Upper lobe of left lung (tissue), 6 donors: Measurements from ENCODE around the gene UBC. TPM values are rescaled to one million over a fixed set of nuclear protein-coding genes. Genes with fewer than 3 reads are reported as not detected.
"Not testable (repeated sequence)": the region's sequence is repeated elsewhere in the genome, so short reads cannot be mapped to it uniquely, and the experiment has no call there.

Experiments used
- ATAC-seq, 2 donors: fragments of 200-7000 bp; cut with Tn5 transposase; one replicate each; pipeline ENCODE4 v1.9.1; 2022; ENCODE audit warnings: mild to moderate bottlenecking in 2 of 2, moderate library complexity in 2 of 2; ENCODE audit not compliant: low FRiP score in 2 of 2
- DNase-seq, 2 donors: peaks; one replicate each; pipeline ENCODE4 v3.0.0-alpha.2; 2019 to 2020
- H3K27ac ChIP-seq, 4 donors: fragments of 200-600 bp; sonication (generic); one replicate each; pipeline ENCODE4 v1.5.1; 2016 to 2019
- H3K27me3 ChIP-seq, 4 donors: fragments of 200-600 bp; sonication (generic); one replicate each; pipeline ENCODE4 v1.5.1; 2017 to 2019
- H3K36me3 ChIP-seq, 4 donors: fragments of 200-600 bp; sonication (generic); one replicate each; pipeline ENCODE4 v1.5.1; 2016 to 2019
- H3K4me1 ChIP-seq, 4 donors: fragments of 200-600 bp; sonication (generic); one replicate each; pipeline ENCODE4 v1.5.1; 2018 to 2019
- H3K4me3 ChIP-seq, 4 donors: fragments of 200-600 bp; sonication (generic); one replicate each; pipeline ENCODE4 v1.5.1; 2017 to 2019; ENCODE audit warnings: mild to moderate bottlenecking in 2 of 4, moderate library complexity in 1 of 4
- H3K9me3 ChIP-seq, 4 donors: fragments of 200-600 bp; sonication (generic); one replicate each; pipeline ENCODE4 v1.5.1; 2018 to 2019
- CTCF ChIP-seq, 6 experiments: fragments of 450-650 bp in 4 of 6; fragments of 200-600 bp in 2 of 6; sonication (generic) in 2 of 6; IDR thresholded peaks; one replicate each; pipeline ENCODE4 v1.5.1; 2016 to 2019; ENCODE audit warnings: antibody characterized with exemption in 6 of 6
- EP300 ChIP-seq, 4 donors: sonication (generic); formaldehyde crosslinking; IDR thresholded peaks; one replicate each; pipeline ENCODE4 v1.5.1; 2017; ENCODE audit warnings: antibody characterized with exemption in 4 of 4, control low read depth in 2 of 4
- POLR2A ChIP-seq, 4 donors: fragments of 450-650 bp; IDR thresholded peaks; one replicate each; pipeline ENCODE4 v1.5.1; 2016 to 2017; ENCODE audit warnings: antibody characterized with exemption in 4 of 4, mild to moderate bottlenecking in 2 of 4
- POLR2AphosphoS5 ChIP-seq, 2 donors: sonication (generic); formaldehyde crosslinking; IDR thresholded peaks; one replicate each; pipeline ENCODE4 v1.5.1; 2017; ENCODE audit warnings: antibody characterized with exemption in 2 of 2
- WGBS, 2 donors: methylation state at CpG; one replicate each; pipeline ENCODE4 v1.1.5; 2017 to 2018; 5-methylcytosine and 5-hydroxymethylcytosine counted together
- total RNA-seq, 6 donors: library from RNA; depleted of rRNA in 4 of 6; stranded (reverse); fragments of >200 nt in 4 of 6; gene quantifications; one replicate each; pipeline versions ENCODE4 v1.1.0 to v1.2.1, GENCODE V29; 2016 to 2021
- donor health status: DM: no; HTN: no; CAD: no; lungs with moderate emphysema.
- donor health status: DM: no; HTN: yes; CAD: no; lungs with severe emphysema.

UBC gene
- total RNA-seq, 6 donors from 2014 or later, result 649 to 1,729 (median 1,078) TPM

GRCh38 chr12:124884587-124885438 lies 29.6 kb downstream of the UBC start:
- Histone ChIP-seq H3K9me3 (no peaks in the 10 kb centered on the region), H3K27me3 (no peaks in the 10 kb centered on the region), H3K27ac (no peak overlapping the region), H3K4me3 (no peak overlapping the region), H3K36me3 (no peaks in the 10 kb centered on the region), H3K4me1 (peaks cover 5 to 9% (median 7%) of the 10 kb centered on the region in 4 donors)
- DNase-seq (no peak), ATAC-seq (no peak)
- TF ChIP-seq EP300 (IDR thresholded peaks at IDR 0.05) (no peak), POLR2AphosphoS5 (IDR thresholded peaks at IDR 0.05) (no peak), CTCF (IDR thresholded peaks at IDR 0.05) (no peak), POLR2A (IDR thresholded peaks at IDR 0.05) (no peak)
- 54 to 59% methylated on average over 14 to 15 of the region's 15 CpGs for WGBS, 2 donors

- no peak for DNase-seq
- H3K4me1 ChIP-seq, result peaks cover 5 to 9% (median 7%) of the 10 kb centered on the region in 4 donors
- no peak for ATAC-seq
- no peak overlapping the region for H3K27ac ChIP-seq
- H3K36me3 ChIP-seq, result no peaks in the 10 kb centered on the region
- no peaks in the 10 kb centered on the region for H3K27me3 ChIP-seq
- WGBS, 2 donors, result 87 to 93% methylated on average over 10 of the region's 10 CpGs
- TF ChIP-seq CTCF (IDR thresholded peaks at IDR 0.05) (no peak), EP300 (IDR thresholded peaks at IDR 0.05) (no peak), POLR2AphosphoS5 (IDR thresholded peaks at IDR 0.05) (no peak), POLR2A (IDR thresholded peaks at IDR 0.05) (no peak)
- no peak overlapping the region for H3K4me3 ChIP-seq
- H3K9me3 ChIP-seq, result no peaks in the 10 kb centered on the region
These were observed 31.0 kb downstream of the UBC start for GRCh38 chr12:124883263-124884130.

- H3K4me3 ChIP-seq, result peak overlapping the region in 1 of 4 donors; percentile 8
- WGBS, 2 donors, result 32% methylated on average over 7 to 10 of the region's 10 CpGs
- ATAC-seq, result peak in 1 of 2 donors; percentile 42
These were observed 33.3 kb downstream of the UBC start for GRCh38 chr12:124881123-124881522.

GRCh38 chr12:124880335-124880734 lies 34.1 kb downstream of the UBC start:
- not testable (repeated sequence) for H3K4me3 ChIP-seq, H3K27ac ChIP-seq, H3K36me3 ChIP-seq, H3K9me3 ChIP-seq, ATAC-seq, H3K4me1 ChIP-seq, H3K27me3 ChIP-seq
- 81 to 93% methylated on average over 11 of the region's 11 CpGs for WGBS, 2 donors
- peak in 1 of 2 donors; percentile 38 for DNase-seq

More at GRCh38 chr12:124881123-124881522, 33.3 kb downstream of the UBC start:
- DNase-seq, result peak in 1 of 2 donors; percentile 33
- Histone ChIP-seq H3K9me3 (no peaks in the 10 kb centered on the region), H3K27ac (peak overlapping the region in 1 of 4 donors; percentile 44), H3K4me1 (peaks cover 5 to 9% (median 7%) of the 10 kb centered on the region in 4 donors), H3K27me3 (no peaks in the 10 kb centered on the region), H3K36me3 (no peaks in the 10 kb centered on the region)
- TF ChIP-seq POLR2AphosphoS5 (IDR thresholded peaks at IDR 0.05), result no peak
- TF ChIP-seq CTCF (IDR thresholded peaks at IDR 0.05), result no peak
- no peak for TF ChIP-seq POLR2A (IDR thresholded peaks at IDR 0.05)
- TF ChIP-seq EP300 (IDR thresholded peaks at IDR 0.05), result no peak
